ENCODE results near the gene TUB. TPM values are rescaled to one million over a fixed set of nuclear protein-coding genes. Genes with fewer than 3 reads are reported as not detected.

Gene TUB
- total and polyA plus RNA-seq, 2 of the 13 experiments (the other 11 are each of a cell fraction or from before 2014, with no cell fraction given): 4.3 to 5.6 TPM

DNA sequence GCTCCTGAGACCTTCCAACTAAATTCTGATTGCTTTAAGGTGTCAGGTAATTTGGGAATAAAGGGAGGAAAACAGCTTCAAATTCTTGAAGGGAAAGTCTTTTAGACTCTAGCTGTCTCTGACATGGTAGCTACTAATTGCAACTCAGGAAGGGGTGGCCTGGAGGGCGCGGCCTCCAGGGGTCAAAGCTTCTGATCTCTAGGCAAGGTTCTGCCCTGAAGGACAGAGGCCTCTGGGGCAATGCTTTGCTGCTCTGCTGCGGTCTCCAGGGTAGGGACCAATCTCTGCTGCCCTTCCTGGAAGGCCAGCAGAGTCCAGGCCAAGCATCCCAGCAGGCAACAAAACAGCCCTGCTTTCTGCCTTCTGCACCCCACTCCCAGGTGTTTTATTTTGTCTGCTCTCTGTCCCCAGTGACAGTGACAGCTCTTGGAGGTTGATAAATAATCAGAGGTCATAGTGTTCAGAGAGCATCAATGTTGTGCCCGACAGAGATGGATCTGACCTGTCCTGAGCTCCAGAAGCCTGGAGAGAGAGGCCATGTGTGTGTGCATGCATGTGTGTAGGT lies 1.8 kb upstream of the TUB start (continued):
- TF ChIP-seq ZNF790 (CRISPR knock-in tag; IDR thresholded peaks at IDR 0.05; ENCODE audit: borderline replicate concordance) (no peak), ONECUT2 (CRISPR knock-in tag; IDR thresholded peaks at IDR 0.05) (no peak), GATAD2A (CRISPR knock-in tag; IDR thresholded peaks at IDR 0.05) (no peak), ZNF703 (CRISPR knock-in tag; IDR thresholded peaks at IDR 0.05; ENCODE audit: borderline replicate concordance) (no peak), ZMYM4 (CRISPR knock-in tag; IDR thresholded peaks at IDR 0.05) (no peak)
- TF ChIP-seq, protein P1, sequence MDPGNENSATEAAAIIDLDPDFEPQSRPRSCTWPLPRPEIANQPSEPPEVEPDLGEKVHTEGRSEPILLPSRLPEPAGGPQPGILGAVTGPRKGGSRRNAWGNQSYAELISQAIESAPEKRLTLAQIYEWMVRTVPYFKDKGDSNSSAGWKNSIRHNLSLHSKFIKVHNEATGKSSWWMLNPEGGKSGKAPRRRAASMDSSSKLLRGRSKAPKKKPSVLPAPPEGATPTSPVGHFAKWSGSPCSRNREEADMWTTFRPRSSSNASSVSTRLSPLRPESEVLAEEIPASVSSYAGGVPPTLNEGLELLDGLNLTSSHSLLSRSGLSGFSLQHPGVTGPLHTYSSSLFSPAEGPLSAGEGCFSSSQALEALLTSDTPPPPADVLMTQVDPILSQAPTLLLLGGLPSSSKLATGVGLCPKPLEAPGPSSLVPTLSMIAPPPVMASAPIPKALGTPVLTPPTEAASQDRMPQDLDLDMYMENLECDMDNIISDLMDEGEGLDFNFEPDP (CRISPR knock-in tag; conservative IDR thresholded peaks at IDR 0.05): no peak
- TF ChIP-seq, protein P2, sequence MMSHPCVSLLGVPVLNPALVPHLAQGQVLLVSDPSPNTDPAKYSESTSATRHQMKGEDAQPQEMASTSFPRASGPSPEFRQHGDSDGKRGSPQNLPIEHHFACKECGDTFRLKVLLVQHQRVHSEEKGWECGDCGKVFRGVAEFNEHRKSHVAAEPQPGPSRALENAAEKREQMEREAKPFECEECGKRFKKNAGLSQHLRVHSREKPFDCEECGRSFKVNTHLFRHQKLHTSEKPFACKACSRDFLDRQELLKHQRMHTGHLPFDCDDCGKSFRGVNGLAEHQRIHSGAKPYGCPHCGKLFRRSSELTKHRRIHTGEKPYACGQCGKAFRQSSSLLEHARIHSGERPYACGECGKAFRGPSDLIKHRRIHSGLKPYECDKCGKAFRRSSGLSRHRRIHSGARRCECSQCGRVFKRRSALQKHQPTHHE (CRISPR knock-in tag; IDR thresholded peaks at IDR 0.05; ENCODE audit: borderline replicate concordance): no peak

DNA sequence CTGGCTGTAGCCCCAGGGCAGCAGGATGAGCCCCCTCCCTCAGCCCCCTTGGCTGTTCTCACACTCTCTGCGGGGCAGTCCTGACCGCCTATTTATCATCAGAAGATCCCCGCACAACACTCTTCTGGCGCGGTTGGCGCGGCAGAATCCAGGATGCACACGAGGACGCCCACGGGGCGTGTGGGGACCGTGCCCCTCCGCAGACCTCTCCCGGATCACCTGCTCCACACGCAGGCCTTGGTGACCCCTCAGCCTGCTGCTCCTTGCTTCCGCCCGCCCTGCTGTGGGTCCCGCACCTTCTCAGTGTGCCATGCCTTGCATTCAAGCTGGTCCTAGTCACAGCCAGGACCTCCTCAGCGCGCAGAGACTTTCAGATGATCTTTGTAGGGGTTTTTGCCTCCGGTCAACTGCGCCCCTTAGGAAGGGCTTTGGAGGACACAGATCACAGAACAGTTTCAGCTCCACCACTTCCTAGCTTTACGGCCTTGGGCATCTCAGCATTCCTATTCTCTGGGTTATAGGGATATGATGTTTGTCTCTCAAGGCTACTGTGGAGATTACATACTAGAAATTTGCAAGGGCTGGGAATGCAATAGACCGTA lies 841 bp upstream of the TUB start:
- Histone ChIP-seq H3K9ac (ENCODE audit: insufficient read depth, low read depth, low read length) (no peak overlapping the region), H4K20me1 (ENCODE audit: insufficient read depth, low read length) (no peaks in the 10 kb centered on the region; the same call in 1 of the 2 replicates), H3K4me1 (ENCODE audit: insufficient read depth, low read length) (peaks cover 24% of the 10 kb centered on the region), H3K4me3 (replicated peaks in 1 of 3; ENCODE audit: insufficient read depth in 1 of 3, low read depth in 2 of 3, low read length in 3 of 3) (peak overlapping the region in 2 of 3 experiments; percentile 71 to 75; a peak in 1 of 6 replicates), H3K4me2 (ENCODE audit: low read depth, low read length) (peak overlapping the region; percentile 87; the same call in 1 of the 2 replicates), H3K79me2 (ENCODE audit: insufficient read depth, low read length) (no peaks in the 10 kb centered on the region), H2AFZ (ENCODE audit: low read length) (no peak overlapping the region), H3K9me3 (ENCODE audit: low read length) (no peaks in the 10 kb centered on the region), H3K27ac (ENCODE audit: extremely low read length, insufficient read depth, low read length) (no peak overlapping the region), H3K27me3 (ENCODE audit: control insufficient read depth in 1 of 2, insufficient read depth in 2 of 2, low read length in 2 of 2) (peaks cover 0 to 8% of the 10 kb centered on the region in 2 experiments; a peak in 1 of 5 replicates), H3K36me3 (replicated peaks in 1 of 2; ENCODE audit: control insufficient read depth in 1 of 2, insufficient read depth in 2 of 2, low read length in 2 of 2) (no peaks in the 10 kb centered on the region)
- no peak for DNase-seq (ENCODE audit: low spot score)
- FAIRE-seq: no peak
- WGBS (ENCODE audit: low lambda C conversion rate): 77% methylated on average over 12 of the region's 24 CpGs
- ChIA-PET POLR2A (no interaction called here), CTCF (ENCODE audit: low intra/inter-chr PET ratio, low total read pairs) (no interaction called here)
- intact Hi-C loops (cut with micrococcal nuclease; ENCODE audit: unreplicated experiment) (no loop called here), in situ Hi-C loops (cut with HindIII; ENCODE audit: extremely low pct_ligation_motif_present, low pct_unique_long_range_greater_than_20kb) (no loop called here)
- ATAC-seq: no peak
- no TSS peak for BruUV-seq (replicated peaks)
- no peak for TF ChIP-seq FOXC1 (CRISPR knock-in tag; IDR thresholded peaks at IDR 0.05; ENCODE audit: borderline replicate concordance)
- TF ChIP-seq, protein P3, sequence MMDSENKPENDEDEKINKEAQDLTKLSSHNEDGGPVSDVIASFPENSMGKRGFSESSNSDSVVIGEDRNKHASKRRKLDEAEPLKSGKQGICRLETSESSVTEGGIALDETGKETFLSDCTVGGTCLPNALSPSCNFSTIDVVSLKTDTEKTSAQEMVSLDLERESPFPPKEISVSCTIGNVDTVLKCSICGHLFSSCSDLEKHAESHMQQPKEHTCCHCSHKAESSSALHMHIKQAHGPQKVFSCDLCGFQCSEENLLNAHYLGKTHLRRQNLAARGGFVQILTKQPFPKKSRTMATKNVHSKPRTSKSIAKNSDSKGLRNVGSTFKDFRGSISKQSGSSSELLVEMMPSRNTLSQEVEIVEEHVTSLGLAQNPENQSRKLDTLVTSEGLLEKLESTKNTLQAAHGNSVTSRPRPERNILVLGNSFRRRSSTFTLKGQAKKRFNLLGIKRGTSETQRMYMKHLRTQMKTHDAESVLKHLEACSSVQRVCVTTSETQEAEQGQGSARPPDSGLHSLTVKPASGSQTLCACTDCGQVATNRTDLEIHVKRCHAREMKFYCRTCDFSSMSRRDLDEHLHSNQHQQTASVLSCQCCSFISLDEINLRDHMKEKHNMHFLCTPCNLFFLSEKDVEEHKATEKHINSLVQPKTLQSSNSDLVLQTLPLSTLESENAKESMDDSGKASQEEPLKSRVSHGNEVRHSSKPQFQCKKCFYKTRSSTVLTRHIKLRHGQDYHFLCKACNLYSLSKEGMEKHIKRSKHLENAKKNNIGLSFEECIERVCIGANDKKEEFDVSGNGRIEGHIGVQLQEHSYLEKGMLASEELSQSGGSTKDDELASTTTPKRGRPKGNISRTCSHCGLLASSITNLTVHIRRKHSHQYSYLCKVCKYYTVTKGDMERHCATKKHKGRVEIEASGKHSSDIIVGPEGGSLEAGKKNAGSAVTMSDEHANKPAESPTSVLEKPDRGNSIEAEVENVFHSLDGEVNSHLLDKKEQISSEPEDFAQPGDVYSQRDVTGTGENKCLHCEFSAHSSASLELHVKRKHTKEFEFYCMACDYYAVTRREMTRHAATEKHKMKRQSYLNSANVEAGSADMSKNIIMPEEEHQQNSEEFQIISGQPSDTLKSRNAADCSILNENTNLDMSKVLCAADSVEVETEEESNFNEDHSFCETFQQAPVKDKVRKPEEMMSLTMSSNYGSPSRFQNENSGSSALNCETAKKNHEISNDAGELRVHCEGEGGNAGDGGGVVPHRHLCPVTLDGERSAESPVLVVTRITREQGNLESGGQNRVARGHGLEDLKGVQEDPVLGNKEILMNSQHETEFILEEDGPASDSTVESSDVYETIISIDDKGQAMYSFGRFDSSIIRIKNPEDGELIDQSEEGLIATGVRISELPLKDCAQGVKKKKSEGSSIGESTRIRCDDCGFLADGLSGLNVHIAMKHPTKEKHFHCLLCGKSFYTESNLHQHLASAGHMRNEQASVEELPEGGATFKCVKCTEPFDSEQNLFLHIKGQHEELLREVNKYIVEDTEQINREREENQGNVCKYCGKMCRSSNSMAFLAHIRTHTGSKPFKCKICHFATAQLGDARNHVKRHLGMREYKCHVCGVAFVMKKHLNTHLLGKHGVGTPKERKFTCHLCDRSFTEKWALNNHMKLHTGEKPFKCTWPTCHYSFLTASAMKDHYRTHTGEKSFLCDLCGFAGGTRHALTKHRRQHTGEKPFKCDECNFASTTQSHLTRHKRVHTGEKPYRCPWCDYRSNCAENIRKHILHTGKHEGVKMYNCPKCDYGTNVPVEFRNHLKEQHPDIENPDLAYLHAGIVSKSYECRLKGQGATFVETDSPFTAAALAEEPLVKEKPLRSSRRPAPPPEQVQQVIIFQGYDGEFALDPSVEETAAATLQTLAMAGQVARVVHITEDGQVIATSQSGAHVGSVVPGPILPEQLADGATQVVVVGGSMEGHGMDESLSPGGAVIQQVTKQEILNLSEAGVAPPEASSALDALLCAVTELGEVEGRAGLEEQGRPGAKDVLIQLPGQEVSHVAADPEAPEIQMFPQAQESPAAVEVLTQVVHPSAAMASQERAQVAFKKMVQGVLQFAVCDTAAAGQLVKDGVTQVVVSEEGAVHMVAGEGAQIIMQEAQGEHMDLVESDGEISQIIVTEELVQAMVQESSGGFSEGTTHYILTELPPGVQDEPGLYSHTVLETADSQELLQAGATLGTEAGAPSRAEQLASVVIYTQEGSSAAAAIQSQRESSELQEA (CRISPR knock-in tag; IDR thresholded peaks at IDR 0.05; ENCODE audit: not compliant biosample characterization): no peak
- TF ChIP-seq, protein P4, sequence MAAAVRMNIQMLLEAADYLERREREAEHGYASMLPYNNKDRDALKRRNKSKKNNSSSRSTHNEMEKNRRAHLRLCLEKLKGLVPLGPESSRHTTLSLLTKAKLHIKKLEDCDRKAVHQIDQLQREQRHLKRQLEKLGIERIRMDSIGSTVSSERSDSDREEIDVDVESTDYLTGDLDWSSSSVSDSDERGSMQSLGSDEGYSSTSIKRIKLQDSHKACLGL (CRISPR knock-in tag; IDR thresholded peaks at IDR 0.05): no peak

Measured in HepG2 (cell line).